AG10803 (cell line): ENCODE data around the gene MCRIP1.

Source experiments
- DNase-seq: peaks from one replicate; pipeline ENCODE4 v3.0.0; 2010; ENCODE audit warnings: low read depth
- H3K4me3 ChIP-seq: 2 replicates; pipeline ENCODE4 v1.5.1; 2011; ENCODE audit warnings: mild to moderate bottlenecking, low read length, control low read depth
- CTCF ChIP-seq: conservative IDR thresholded peaks from 2 replicates; pipeline ENCODE4 v1.5.1; 2011; ENCODE audit warnings: mild to moderate bottlenecking, low read length, control low read depth, inconsistent platforms

MCRIP1 gene

DNA sequence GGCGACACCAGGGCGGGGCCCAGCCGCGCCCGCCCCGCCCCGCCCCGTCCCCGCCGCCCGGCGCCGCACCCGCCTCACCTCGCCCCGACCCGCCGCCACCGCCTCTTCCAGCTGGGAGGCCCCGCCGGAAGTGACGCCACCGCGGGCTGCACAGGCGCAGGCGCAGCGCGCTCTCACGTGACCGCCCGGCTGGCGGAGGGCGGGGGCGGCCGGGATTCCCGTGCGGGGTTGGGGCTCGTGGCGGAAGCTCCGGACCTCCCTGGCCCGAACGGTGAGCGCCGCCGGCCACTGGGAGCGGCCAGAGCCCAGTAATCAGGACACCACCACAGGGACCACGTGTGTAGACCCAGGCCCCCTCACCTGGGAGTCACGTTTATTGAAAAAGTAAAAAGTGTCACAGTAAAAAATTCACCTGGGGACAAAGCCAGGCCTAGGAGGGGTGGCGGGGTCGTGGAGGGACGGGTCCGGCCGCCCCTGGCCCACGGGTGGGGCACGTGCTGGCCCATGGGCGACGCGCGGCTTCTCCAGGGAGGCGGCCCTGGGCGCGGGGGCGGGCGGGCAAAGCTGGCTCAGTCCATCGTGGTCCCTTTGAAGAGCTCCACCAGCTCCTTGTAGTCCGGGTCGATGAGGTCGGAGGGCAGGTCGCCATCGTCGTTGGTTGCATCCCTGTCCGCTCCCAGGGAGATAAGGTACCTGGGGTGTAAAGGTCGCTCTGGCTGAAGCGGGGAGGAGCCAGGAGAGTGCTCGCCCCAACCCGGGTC lies at the start of gene MCRIP1:
Gene MCRIP1, minus strand, starts transcription at position 132 of the 761 bp plus-strand sequence. CDS start 8,785 bp downstream, outside the sequence.
- no peak for TF ChIP-seq CTCF
- H3K4me3 ChIP-seq: peak within 1 kb of the TSS; percentile 80
- DNase-seq: peak; percentile 91

GRCh38 chr17:81879121-81879520 lies 46.0 kb upstream of the MCRIP1 start:
- no peak for TF ChIP-seq CTCF
- no peak for DNase-seq
- no peak overlapping the region for H3K4me3 ChIP-seq

DNA sequence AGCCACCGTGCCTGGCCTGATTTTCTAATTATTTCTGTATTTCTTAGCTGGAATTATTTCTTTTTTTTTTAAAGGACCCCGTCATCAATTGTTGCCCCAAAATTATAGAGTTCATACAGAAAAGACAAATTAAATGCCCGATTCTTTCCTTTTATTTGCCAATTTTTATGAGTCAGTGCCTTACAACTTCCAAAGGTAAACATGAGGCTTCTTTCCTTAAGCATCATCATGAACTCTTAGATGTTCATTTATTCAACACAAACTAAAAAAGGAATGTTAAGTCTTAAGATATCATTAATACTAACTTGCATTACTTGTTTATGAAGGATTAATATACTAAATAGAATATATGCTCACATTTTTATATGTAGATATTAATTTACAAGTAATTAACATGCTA lies 45.2 kb upstream of the MCRIP1 start:
- TF ChIP-seq CTCF: no peak
- no peak for DNase-seq
- no peak overlapping the region for H3K4me3 ChIP-seq

GRCh38 chr17:81877569-81877968 lies 44.5 kb upstream of the MCRIP1 start:
- no peak for TF ChIP-seq CTCF
- DNase-seq: no peak
- H3K4me3 ChIP-seq: no peak overlapping the region

GRCh38 chr17:81871387-81872230 lies 38.5 kb upstream of the MCRIP1 start:
- H3K4me3 ChIP-seq: peak overlapping the region; percentile 81
- peak; percentile 89 for DNase-seq
- TF ChIP-seq CTCF: peak; percentile 17

DNA sequence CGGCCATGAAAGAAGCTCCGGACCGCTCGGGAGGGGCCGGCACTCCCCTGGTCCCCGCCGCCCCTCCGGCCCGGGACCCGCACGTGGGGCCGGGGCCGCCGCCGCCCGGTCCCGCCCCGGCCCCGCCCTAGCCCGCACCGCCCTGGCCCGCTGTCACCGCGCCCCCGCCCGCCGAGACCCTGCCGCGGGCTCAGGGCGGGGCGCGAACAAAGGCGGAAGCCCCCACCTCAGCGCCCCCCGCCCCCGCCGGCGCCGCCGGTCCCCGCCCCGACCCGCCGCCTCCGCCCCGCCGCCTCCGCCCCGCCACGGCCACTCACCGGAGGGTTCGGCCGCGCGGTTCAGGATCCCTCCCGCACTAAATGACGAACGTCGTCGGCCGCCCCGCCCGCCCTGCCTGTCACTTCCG lies 37.9 kb upstream of the MCRIP1 start, which contains the start of gene ARHGDIA:
Gene ARHGDIA, minus strand, starts transcription at position 357 of the 406 bp plus-strand sequence. CDS start 1,407 bp downstream, outside the sequence.
- DNase-seq: no peak
- no peak for TF ChIP-seq CTCF
- peak within 1 kb of the TSS; percentile 81 for H3K4me3 ChIP-seq
